HG03280 (cell line): Measurements from ENCODE around the gene FTH1.
A peak's percentile ranks its signal among the peaks of the same experiment; 100 is the strongest.
"Not testable (repeated sequence)": the region's sequence is repeated elsewhere in the genome, so short reads cannot be mapped to it uniquely, and the experiment has no call there.

Experiments
- ATAC-seq: cut with Tn5 transposase; IDR thresholded peaks from one replicate; pipeline ENCODE4 v1.9.1; 2021; ENCODE audit warnings: mild to moderate bottlenecking, moderate library complexity; ENCODE audit not compliant: unreplicated experiment

The FTH1 gene

DNA sequence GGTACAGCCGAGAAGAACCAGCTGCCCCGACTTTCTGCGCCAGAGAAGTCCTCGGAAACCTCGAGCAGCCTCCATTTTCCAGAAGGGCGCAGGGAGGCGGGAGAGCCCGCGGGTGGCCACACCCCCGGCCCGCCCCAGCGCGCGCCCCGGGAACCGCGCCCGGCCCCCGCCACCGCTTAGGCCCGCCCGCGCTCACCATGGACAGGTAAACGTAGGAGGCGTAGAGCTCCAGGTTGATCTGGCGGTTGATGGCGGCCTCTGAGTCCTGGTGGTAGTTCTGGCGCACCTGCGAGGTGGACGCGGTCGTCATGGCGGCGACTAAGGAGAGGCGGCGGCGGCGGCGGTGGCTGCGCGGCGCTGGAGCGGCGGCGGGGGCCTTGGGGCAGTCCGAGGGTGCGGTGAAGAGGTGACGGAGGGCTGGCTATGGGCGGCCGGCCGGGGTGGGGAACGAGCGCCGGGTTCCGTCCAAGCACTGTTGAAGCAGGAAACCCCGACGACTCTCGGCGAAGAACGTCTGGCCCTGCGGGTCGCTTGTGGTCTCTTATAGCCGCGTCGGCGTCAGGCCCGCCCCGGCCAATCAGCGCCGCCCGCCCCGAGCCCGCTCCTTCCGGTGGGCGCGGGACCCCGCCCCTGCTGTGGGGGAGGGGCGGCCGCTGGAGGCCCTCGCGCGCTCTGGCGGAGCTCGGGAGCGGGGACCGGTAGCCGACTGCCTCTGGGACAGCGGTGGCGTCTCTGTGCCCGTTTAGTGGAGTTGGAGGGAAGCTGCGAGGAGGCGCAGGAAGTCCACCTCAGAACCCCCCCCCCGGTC lies at the start of gene FTH1:
TSS of gene FTH1 (minus strand) at position 519 of the 808 bp plus-strand sequence. CDS start at position 310, 209 bp downstream.
- ATAC-seq = peak; percentile 63

DNA sequence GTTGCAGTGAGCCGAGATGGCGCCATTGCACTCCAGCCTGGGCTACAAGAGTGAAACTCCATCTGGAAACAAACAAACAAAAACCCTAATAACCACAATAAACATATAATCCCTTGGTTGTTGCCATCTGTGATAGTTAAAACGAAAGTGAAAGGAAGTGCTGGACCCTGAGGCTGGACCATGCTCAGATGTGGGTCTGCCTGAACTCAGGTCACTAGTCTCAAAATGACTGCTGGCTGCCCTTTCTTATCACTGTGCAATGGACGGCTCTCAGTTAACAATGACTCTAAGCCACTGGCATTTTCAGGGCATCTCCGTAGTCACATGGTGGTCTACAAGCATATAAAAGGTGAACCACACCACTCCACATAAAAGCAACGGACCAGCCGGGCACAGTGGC lies 48.2 kb upstream of the FTH1 start:
- ATAC-seq = no peak

- no peak for ATAC-seq
Measured at GRCh38 chr11:62013537-62014476, 46.4 kb upstream of the FTH1 start.

GRCh38 chr11:62012832-62013461 lies 45.5 kb upstream of the FTH1 start:
- no peak for ATAC-seq

DNA sequence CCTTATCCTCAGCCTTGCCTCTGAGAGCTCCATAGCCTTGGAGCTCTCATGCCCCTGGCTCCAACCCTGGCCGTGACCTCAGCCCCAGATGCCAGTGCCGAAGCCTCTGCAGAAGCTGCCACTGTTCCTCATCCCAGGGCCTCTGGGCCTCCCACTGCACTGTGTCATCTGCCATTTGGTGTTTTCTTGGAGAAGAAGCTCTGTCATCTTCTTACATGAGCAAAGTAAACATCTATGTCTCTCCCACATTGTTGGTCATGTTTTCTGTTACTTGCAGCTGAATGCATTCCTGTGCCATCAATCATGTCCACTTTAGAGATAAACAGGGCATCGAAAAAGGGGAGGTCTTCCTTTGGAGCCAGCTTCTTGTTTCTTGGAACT lies 45.0 kb upstream of the FTH1 start:
- no peak for ATAC-seq

GRCh38 chr11:62011881-62012280 lies 44.4 kb upstream of the FTH1 start:
- no peak for ATAC-seq

DNA sequence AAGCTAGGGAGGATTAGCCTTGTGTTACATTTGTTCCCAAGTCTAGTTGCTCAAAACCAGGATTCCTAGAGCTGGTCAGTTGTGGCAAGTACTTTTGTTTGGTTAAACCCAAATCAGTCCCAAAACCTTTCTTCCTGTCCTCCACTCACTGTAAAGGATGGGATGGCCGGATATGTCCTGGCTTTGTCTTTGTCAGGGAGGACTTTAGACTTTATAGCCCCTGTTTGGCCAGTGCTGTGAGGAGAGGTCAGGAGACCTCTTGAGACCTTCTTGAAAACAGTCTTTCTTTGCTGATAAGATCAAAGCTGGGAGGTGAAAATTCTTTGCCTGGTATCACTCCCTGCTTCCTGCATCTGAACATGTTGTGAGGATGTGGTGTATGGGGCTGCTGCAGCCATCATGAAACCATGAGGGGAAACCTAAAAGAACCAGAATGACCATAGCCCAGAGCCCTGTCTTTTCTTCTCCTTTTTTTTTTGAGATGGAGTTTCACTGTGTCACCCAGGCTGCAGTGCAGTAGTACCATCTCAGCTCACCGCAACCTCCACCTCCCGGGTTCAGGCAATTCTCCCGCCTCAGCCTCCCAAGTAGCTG lies 43.6 kb upstream of the FTH1 start:
- ATAC-seq = no peak

GRCh38 chr11:62008193-62008592 lies 40.8 kb upstream of the FTH1 start:
- no peak for ATAC-seq

DNA sequence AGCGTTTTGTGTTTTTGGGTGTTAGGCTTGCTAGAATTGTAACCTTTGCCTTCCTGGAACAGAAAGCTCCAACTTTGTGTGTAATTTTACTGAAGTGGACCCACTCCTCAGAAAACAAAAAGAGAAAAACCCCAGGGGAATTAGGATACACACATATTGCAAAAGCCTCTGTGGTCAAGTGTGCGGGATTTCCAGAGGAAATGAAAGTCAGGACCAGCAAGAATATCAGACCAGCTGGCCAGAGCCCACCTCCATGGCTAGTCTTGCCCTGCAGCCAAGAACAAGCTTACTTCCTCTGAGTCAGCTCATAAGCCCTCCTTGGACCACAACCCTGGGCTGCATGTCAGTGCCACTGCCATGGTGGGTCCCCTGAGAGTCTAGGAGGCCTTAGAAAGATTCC lies 37.0 kb upstream of the FTH1 start:
- no peak for ATAC-seq

DNA sequence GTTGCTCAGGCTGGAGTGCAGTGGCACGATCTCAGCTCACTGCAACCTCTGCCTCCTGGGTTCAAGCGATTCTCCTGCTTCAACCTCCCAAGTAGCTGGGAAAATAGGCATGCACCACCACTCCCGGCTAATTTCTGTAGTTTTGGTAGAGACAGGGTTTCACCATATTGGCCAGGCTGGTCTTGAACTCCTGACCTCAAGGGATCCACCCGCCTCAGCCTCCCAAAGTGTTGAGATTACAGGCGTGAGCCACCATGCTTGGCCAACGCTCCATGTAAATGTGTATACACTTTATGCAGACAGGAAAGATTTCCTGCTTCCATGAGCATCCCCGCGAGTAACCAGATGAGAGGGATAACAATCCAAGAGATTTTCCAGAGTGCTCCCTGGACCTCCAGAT lies 34.8 kb upstream of the FTH1 start:
- ATAC-seq = not testable (repeated sequence)

DNA sequence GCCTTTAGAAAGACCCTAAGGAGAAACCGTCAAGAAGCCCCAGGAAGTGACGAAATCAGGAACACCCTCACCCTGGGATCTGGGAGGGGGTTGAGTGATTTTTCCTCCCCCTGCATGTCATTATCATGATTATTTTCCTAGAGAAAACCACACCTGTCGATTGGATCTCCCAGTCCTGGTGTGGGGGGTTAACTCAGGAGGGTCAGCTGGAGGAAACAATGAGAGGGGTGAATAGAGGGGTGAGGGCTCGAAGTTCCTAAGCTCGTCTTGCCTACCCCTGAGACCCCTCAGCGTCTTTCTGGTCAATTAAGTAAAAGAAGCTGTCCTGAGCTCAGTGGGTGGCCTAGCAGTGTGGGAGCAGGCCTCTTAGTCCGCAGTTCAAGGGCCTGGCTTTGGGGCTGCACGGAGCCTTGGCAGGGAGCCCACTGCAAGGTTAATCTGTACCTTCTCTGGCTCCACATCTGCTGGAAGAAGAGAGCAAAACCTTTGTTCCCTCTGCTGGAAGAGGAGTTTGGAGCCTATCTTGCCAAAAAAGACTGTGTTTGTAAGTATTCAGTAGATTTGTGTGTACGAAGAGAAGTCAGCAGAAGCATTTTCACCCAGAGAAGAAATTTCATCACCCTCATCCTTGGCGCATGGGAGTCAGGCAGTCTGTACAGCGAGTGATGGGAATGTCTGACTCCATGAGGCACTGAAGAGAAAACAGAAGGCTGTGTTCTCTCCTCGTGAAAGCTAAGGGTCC lies 34.2 kb upstream of the FTH1 start:
- no peak for ATAC-seq

DNA sequence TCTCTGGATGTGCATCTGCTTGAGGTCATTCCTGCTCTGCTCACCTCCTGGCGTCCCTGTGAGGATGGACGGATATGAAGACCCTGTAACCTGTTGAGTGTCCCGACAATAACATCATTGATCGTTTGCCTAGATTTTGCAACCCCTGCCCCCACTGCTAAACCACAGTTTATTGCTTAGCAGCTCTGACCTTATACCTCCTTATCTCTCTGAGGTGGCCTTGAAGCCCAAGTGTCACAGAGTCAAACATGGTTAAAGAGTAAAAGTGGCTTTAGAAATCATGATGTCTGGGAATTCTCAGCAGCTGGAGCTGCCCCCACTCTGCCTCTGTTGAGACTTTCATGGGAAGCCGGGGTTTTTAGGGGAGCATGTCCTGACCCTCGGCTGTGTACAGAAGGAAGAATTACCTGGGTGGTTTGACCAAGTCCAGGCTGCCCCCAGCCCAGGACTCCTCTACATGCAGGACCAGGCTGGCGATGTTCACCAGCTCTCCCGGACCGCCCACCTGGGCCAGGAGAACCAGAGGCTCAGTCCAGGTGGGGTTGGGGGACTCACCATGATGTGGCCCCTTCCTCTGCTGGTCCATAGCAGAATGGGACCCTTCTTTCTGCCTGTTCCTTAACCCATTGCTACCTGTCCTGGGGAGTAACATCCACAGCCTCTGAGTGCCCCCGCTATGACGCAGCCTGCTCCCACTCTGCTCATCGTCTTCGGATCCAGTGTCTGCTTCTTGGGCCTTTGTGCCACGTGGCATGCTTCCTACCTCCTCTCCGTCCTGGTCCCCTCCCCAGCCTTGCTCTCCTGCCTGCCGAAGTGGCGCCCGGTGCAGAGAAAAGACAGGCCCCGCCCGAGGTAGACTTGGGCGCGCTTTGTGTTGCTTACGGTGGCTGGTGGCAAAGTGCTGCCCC lies 33.4 kb upstream of the FTH1 start:
- no peak for ATAC-seq

DNA sequence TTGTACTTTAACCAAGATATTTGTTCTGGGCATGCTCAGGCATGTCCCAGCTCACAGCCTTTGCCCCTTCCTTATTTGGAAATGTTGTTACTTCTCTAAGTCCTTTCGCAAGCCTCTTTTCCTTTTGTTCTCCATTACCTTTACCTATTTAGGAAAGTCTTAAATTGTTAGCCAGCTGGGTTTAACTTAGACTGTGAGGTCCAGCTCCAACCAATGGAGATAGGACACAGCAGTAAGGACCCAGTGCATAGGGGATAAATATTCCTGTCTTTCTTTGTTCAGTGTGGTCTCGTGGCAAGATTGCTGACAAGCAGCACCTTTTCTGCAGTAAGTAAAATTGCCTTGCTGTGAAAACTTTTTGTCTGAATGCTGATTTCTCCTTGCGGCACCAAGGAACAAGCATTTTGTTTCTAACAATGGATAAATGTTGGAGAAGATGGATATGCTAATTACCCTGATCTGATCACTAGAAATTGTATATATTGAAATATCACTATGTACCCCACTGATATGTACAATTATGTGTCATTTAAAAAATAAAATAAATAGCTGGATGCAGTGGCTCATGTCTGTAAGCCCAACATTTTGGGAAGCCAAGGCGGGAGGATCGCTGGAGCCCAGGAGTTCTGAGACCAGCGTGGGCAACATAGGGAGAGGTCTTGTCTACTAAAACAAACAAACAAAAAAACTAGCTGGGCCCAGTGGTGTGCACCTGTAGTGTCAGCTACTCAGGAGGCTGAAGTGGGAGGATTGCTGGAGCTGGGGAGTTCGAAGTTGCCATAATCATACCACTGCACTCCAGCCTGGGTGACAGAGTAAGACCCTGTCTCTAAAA lies 31.9 kb upstream of the FTH1 start:
- no peak for ATAC-seq

GRCh38 chr11:61996933-61997332 lies 29.5 kb upstream of the FTH1 start:
- no peak for ATAC-seq

GRCh38 chr11:61994981-61995380 lies 27.5 kb upstream of the FTH1 start:
- ATAC-seq = no peak

DNA sequence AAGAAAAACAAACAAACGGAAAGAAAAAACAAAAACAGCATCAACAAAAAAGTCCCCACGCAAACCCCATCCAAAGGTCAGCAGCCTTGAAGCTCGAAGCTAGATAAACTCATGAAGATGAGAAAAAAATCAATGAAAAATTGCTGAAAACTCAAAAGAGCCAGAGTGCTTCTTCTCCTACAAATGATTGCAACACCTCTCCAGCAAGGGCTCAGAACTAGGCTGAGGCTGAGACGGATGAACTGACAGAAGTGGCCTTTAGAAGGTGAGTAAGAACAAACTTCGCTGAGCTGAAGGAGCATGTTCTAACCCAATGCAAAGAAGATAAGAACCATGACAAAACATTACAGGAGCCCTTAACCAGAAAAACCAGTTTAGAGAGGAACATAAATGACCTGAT lies 18.4 kb upstream of the FTH1 start:
- no peak for ATAC-seq

DNA sequence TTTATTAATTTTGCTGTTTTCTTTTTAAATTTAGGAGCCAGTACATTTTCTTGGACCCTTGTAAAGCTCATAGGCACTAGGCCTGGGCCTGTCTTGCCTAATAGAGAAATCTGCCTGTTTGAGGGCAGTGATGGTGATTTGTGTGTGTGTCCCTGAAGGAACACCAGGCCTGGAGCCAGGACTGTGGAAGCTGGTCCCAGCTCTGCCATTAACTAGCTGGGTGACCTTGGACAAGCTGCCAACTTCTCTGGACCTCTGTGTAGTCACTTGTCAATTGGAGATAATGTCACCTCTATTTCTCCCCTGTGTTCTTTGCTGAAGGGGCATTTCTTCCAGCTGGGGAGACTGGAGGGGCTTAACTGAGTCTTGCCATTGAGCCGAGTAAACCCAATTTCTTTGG lies 16.0 kb upstream of the FTH1 start:
- no peak for ATAC-seq

- ATAC-seq = no peak
Measured at GRCh38 chr11:61980783-61981541, 13.5 kb upstream of the FTH1 start.
